Peyer's patch (tissue), 4 donors: ENCODE data around the gene ZFPM1. TPM values are rescaled to one million over a fixed set of nuclear protein-coding genes. Genes with fewer than 3 reads are reported as not detected.
"Not testable (repeated sequence)": the region's sequence is repeated elsewhere in the genome, so short reads cannot be mapped to it uniquely, and the experiment has no call there.

Source experiments
- DNase-seq, 3 donors: peaks; one replicate each; pipeline ENCODE4 v3.0.0-alpha.2; 2017 to 2019
- H3K27ac ChIP-seq, 4 donors: fragments of 200-600 bp; sonication (generic); one replicate each; pipeline ENCODE4 v1.5.1; 2016 to 2019
- H3K27me3 ChIP-seq, 2 donors: fragments of 200-600 bp; sonication (generic); one replicate each; pipeline ENCODE4 v1.5.1; 2019
- H3K36me3 ChIP-seq, 3 donors: fragments of 200-600 bp; sonication (generic); one replicate each; pipeline ENCODE4 v1.5.1; 2016 to 2019
- H3K4me1 ChIP-seq, 4 donors: fragments of 200-600 bp; sonication (generic); one replicate each; pipeline ENCODE4 v1.5.1; 2016 to 2019
- H3K4me3 ChIP-seq, 4 donors: fragments of 200-600 bp; sonication (generic); 1 replicate in 3 of 4; 2 replicates in 1 of 4; pipeline ENCODE4 v1.5.1; 2016 to 2019; ENCODE audit warnings: mild to moderate bottlenecking in 1 of 4
- H3K9me3 ChIP-seq, 4 donors: fragments of 200-600 bp; sonication (generic); one replicate each; pipeline ENCODE4 v1.5.1; 2016 to 2019; ENCODE audit warnings: mild to moderate bottlenecking in 1 of 4
- POLR2A ChIP-seq, 2 donors: fragments of 450-650 bp; IDR thresholded peaks; one replicate each; pipeline ENCODE4 v1.5.1; 2017; ENCODE audit warnings: antibody characterized with exemption in 2 of 2, mild to moderate bottlenecking in 2 of 2, moderate library complexity in 2 of 2
- total RNA-seq, 4 donors: library from RNA; depleted of rRNA; stranded (reverse); fragments of >200 nt; gene quantifications; one replicate each; pipeline ENCODE4 v1.1.0, GENCODE V29; 2016
- TF ChIP-seq, protein P1 (sequence below), 6 experiments: fragments of 450-650 bp in 4 of 6; fragments of 200-600 bp in 2 of 6; sonication (generic) in 1 of 6; IDR thresholded peaks; one replicate each; pipeline ENCODE4 v1.5.1; 2017 to 2019; ENCODE audit warnings: antibody characterized with exemption in 6 of 6, mild to moderate bottlenecking in 3 of 6, moderate library complexity in 1 of 6

ZFPM1 gene
- total RNA-seq, 4 donors from 2014 or later = 3.0 to 7.9 (median 4.9) TPM

DNA sequence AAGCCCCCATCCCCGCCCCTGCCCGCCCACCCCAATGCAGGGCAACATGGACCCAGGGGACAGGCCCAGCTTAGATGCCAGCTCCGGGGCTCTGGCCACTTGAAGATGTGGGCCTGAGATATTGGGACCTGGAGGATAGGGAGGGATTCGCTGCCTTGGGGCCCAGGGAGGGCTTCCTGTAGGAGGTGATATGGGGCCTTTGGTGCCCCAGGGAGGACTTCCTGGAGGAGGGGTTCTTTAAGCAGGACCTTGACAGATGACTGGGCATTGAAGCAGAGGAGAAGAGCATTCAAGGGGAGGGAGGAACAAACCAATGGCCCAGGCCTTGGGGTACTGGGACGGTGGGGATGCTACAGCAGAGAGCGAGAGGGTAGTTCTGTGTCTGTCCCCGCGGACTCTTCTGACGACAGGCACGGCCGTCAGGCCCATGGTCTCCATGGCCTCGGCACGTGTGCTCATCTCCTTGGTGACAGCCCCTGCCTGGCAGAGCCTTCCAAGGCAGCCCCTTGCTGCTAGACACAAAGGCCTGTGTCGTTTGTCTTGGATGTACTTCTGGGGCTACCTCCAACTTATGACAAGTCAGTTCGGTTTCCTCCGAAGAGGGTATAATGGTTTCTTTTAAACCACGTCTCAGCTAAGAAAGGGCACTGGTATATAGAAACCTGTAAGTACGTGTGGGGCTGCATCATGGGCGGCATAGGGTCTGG is 61.6 kb downstream of the ZFPM1 start:
- H3K4me1 ChIP-seq = peaks cover 0 to 2% (median 0%) of the 10 kb centered on the region in 4 donors

DNA sequence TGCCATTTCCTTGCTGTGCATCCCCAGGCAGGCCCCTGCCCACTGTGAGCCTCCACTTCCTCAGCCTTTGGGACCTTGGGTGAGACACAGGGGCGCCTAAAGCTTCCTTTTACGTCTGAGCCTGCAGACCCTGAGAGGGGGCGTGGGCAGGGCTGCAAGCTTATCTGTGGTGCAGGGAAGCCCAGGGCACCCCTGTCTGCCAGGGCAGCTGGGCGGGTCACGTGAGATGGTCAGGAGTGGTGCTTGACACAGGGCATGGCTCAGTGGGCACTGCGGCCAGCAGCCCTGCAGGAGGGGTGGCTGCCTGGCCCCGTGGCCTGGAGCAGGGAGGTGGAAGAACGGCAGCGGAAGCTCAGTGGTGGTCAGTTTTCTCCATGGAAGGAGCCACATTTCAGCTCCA is 62.3 kb downstream of the ZFPM1 start:
- Histone ChIP-seq H3K4me1 (no peaks in the 10 kb centered on the region), H3K4me3 (no peak overlapping the region), H3K27me3 (no peaks in the 10 kb centered on the region), H3K9me3 (no peaks in the 10 kb centered on the region), H3K36me3 (peaks cover 0 to 3% (median 0%) of the 10 kb centered on the region in 3 donors), H3K27ac (no peak overlapping the region)
- TF ChIP-seq POLR2A (IDR thresholded peaks at IDR 0.05) = no peak
- TF ChIP-seq, protein P1, sequence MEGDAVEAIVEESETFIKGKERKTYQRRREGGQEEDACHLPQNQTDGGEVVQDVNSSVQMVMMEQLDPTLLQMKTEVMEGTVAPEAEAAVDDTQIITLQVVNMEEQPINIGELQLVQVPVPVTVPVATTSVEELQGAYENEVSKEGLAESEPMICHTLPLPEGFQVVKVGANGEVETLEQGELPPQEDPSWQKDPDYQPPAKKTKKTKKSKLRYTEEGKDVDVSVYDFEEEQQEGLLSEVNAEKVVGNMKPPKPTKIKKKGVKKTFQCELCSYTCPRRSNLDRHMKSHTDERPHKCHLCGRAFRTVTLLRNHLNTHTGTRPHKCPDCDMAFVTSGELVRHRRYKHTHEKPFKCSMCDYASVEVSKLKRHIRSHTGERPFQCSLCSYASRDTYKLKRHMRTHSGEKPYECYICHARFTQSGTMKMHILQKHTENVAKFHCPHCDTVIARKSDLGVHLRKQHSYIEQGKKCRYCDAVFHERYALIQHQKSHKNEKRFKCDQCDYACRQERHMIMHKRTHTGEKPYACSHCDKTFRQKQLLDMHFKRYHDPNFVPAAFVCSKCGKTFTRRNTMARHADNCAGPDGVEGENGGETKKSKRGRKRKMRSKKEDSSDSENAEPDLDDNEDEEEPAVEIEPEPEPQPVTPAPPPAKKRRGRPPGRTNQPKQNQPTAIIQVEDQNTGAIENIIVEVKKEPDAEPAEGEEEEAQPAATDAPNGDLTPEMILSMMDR (IDR thresholded peaks at IDR 0.05) = no peak
- no peak for DNase-seq

More for the DNA sequence above, 61.6 kb downstream of the ZFPM1 start:
- no peak for DNase-seq
- no peak for TF ChIP-seq POLR2A (IDR thresholded peaks at IDR 0.05)
- TF ChIP-seq, protein P1 (IDR thresholded peaks at IDR 0.05) = no peak
- no peaks in the 10 kb centered on the region for H3K9me3 ChIP-seq
- H3K4me3 ChIP-seq = no peak overlapping the region
- H3K36me3 ChIP-seq = peaks cover 0 to 3% (median 0%) of the 10 kb centered on the region in 3 donors
- H3K27ac ChIP-seq = no peak overlapping the region
- H3K27me3 ChIP-seq = no peaks in the 10 kb centered on the region

DNA sequence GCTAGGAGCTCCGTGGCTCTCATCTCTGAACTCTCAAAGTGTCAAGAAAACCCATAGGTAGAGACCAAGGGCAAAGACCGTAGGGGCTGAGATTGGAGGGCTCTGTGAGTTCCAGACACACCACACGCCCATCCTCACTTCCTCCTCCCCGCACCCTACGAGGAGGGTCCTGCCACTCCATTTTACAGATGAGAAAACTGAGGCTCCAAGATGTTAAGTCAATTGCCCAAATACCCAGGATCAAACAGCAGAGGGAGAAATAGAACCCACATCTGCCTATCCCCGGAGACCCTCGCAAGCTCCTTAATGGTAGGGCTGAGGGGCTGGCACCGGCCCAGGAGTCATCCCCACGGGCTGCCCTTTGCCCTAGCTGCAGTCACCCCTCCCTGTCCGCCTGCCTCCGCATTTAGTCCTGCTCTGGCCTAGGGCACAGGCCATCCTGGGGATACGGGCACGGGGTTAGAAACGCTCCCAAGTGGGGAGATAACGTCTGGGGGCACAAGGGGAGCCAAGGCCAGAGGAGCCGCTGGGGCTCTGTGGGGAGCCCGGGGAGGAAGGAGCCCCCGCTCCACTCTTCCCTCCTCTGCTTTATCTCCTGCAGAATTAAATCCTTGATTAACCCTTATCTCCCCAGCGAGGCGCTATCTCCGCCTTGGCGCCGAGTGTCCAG is 63.0 kb downstream of the ZFPM1 start:
- TF ChIP-seq POLR2A (IDR thresholded peaks at IDR 0.05) = no peak
- TF ChIP-seq, protein P1 (IDR thresholded peaks at IDR 0.05) = no peak
- Histone ChIP-seq H3K9me3 (no peaks in the 10 kb centered on the region), H3K4me3 (no peak overlapping the region), H3K4me1 (no peaks in the 10 kb centered on the region), H3K36me3 (peaks cover 0 to 3% (median 0%) of the 10 kb centered on the region in 3 donors), H3K27me3 (no peaks in the 10 kb centered on the region), H3K27ac (no peak overlapping the region)
- DNase-seq = no peak

DNA sequence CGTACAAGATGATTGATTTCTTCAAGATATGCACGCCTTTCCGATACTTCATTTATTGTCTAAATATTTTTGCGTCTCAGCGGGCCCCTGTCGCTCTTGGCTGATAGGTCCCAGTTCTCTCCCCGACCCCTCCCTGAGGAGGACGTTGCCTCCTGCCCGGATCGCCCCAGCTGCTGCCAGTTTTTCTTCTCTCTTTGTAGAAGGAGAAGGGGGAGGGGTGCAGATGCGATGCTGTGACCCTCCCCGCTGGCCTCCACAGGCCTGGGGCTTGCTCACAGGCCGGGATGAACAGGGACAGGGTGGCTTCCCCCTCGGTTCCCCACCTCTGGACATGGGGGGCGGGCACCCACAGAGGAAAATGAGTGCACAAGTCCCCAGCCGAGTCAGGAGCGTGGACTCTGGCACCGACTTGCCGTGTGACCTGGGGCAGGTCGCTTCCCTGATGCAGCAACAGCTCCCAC is 63.6 kb downstream of the ZFPM1 start:
- Histone ChIP-seq H3K4me3 (no peak overlapping the region), H3K4me1 (no peaks in the 10 kb centered on the region), H3K27me3 (no peaks in the 10 kb centered on the region), H3K9me3 (no peaks in the 10 kb centered on the region), H3K36me3 (peaks cover 0 to 3% (median 0%) of the 10 kb centered on the region in 3 donors), H3K27ac (no peak overlapping the region)
- DNase-seq = no peak
- TF ChIP-seq POLR2A (IDR thresholded peaks at IDR 0.05) = no peak
- TF ChIP-seq, protein P1 (IDR thresholded peaks at IDR 0.05) = no peak

DNA sequence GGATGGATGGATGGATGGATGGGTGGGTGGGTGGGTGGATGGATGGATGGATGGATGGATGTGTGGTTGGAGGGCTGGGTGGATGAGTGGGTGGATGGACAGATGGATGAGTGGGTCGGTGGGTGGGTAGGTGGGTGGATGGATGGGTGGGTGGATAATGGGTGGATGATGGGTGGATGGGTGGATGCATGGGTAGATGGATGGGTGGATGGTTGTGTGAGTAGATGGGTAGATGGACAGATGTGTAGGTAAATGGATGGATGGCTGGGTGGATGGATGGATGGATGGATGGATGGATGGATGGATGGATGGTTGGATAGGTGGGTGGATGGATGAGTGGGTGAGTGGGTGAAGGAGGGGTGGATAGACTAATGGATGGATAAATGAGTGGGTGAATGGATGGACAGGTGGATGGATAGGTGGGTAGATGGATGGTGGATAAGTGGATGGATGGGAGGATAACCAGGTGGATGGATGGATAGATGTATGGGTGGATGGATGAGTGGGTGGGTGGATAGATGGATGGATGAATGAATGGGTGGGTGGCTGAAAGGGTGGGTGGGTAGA is 64.2 kb downstream of the ZFPM1 start:
- H3K27me3 ChIP-seq, H3K4me1 ChIP-seq, H3K27ac ChIP-seq, H3K9me3 ChIP-seq, H3K4me3 ChIP-seq, DNase-seq, H3K36me3 ChIP-seq: not testable (repeated sequence)

DNA sequence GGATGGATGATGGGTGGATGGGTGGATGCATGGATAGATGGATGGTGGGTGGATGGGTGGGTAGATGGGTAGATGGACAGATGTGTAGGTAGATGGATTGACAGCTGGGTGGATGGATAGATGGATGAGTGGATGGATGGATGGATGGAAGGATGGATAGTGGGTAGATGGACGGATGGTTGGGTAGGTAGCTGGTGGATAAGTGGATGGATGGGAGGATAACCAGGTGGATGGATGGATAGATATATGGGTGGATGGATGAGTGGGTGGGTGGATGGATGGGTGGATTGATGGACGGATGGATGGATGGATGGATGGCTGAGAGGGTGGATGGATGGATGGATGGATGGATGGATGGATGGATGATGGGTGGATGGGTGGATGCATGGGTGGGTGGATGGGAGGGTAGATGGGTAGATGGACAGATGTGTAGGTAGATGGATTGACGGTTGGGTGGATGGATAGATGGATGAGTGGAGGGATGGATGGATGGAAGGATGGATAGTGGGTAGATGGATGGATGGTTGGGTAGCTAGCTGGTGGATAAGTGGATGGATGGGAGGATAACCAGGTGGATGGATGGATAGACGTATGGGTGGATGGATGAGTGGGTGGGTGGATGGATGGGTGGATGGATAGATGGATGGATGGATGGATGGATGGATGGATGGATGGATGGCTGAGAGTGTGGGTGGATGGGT is 65.5 kb downstream of the ZFPM1 start:
- DNase-seq, H3K27me3 ChIP-seq, H3K4me1 ChIP-seq, H3K9me3 ChIP-seq, H3K27ac ChIP-seq, H3K4me3 ChIP-seq, H3K36me3 ChIP-seq: not testable (repeated sequence)
